DOHH2 (cell line): Measurements from ENCODE around the gene AGT.
"Not testable (repeated sequence)": the region's sequence is repeated elsewhere in the genome, so short reads cannot be mapped to it uniquely, and the experiment has no call there.

ENCODE experiments used
- H3F3A ChIP-seq: fragments of 200-600 bp; sonication (generic), shearing (Covaris generic); 2 replicates; pipeline ENCODE4 v1.6.0; 2016; ENCODE audit warnings: antibody characterized with exemption, mild to moderate bottlenecking; ENCODE audit not compliant: control insufficient read depth, insufficient read depth
- H3K27ac ChIP-seq: fragments of 200-600 bp; sonication (generic); 2 replicates; pipeline ENCODE4 v1.5.1; 2014; ENCODE audit warnings: low read depth, mild to moderate bottlenecking, low read length, moderate library complexity
- H3K27me3 ChIP-seq: fragments of 200-600 bp; sonication (generic); 2 replicates; pipeline ENCODE4 v1.6.1; 2014; ENCODE audit warnings: mild to moderate bottlenecking, low read length, mixed read lengths; ENCODE audit not compliant: control insufficient read depth
- H3K36me3 ChIP-seq: fragments of 200-600 bp; sonication (generic); 2 replicates; pipeline ENCODE4 v1.6.1; 2014; ENCODE audit warnings: mild to moderate bottlenecking, low read length, moderate library complexity, mixed read lengths; ENCODE audit not compliant: control insufficient read depth
- H3K4me1 ChIP-seq: fragments of 200-600 bp; sonication (generic); 2 replicates; pipeline ENCODE4 v1.6.1; 2014; ENCODE audit warnings: mild to moderate bottlenecking, low read length, mixed read lengths; ENCODE audit not compliant: control insufficient read depth
- H3K4me2 ChIP-seq: fragments of 200-600 bp; sonication (generic); 2 replicates; pipeline ENCODE4 v1.6.0; 2014; ENCODE audit warnings: mild to moderate bottlenecking, low read length, moderate library complexity
- H3K4me3 ChIP-seq: fragments of 200-600 bp; sonication (generic); 2 replicates; pipeline ENCODE4 v1.5.1; 2014; ENCODE audit warnings: mild to moderate bottlenecking, low read length, mixed read lengths
- H3K79me2 ChIP-seq: fragments of 200-600 bp; sonication (generic); 2 replicates; pipeline ENCODE4 v1.6.1; 2014; ENCODE audit warnings: mild to moderate bottlenecking, low read length, mixed read lengths; ENCODE audit not compliant: control insufficient read depth
- H3K9me2 ChIP-seq: fragments of 200-600 bp; sonication (generic); replicated peaks from 2 replicates; pipeline ENCODE4 v1.6.1; 2014; ENCODE audit warnings: mild to moderate bottlenecking, low read length, mixed read lengths; ENCODE audit not compliant: control insufficient read depth
- H3K9me3 ChIP-seq: fragments of 200-600 bp; sonication (generic); 2 replicates; pipeline ENCODE4 v1.6.1; 2014; ENCODE audit warnings: antibody characterized with exemption, low read length, mixed read lengths; ENCODE audit not compliant: control insufficient read depth, insufficient read depth
- H4K20me1 ChIP-seq: fragments of 200-600 bp; sonication (generic); 2 replicates; pipeline ENCODE4 v1.6.0; 2014; ENCODE audit warnings: low read depth, mild to moderate bottlenecking, antibody characterized with exemption, low read length, moderate library complexity; ENCODE audit not compliant: control insufficient read depth, insufficient read depth
- EZH2phosphoT487 ChIP-seq: fragments of 200-600 bp; sonication (generic); IDR thresholded peaks from 2 replicates; pipeline ENCODE4 v1.6.1; 2017; ENCODE audit warnings: borderline replicate concordance, mild to moderate bottlenecking, antibody characterized with exemption, low read length, moderate library complexity, mixed read lengths
- TF ChIP-seq, protein P1 (sequence below): fragments of 200-600 bp; sonication (generic); IDR thresholded peaks from one replicate; pipeline ENCODE4 v1.5.1; 2014; ENCODE audit warnings: antibody characterized with exemption, mild to moderate bottlenecking, low read depth, low read length; ENCODE audit not compliant: poor library complexity, severe bottlenecking

AGT gene

DNA sequence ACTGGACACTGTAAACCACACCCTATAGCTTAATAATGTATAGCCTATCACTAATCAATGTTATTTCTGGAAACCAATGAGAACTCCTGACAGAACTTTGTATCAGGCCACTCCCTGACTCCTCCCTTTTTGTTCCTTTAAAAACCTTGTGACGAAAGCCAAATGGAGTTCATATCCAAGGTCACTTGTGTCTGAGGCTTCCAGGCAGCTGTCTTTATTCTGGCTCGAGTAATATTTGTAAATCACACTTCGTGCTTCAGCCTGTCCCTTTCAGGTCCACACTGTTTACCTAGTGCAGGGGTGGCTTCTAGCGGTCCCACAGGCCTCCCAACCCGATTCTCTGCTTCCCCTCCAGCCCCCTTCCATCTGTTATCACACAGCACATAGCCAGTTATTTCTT lies 17.1 kb upstream of the AGT start:
- no peaks in the 10 kb centered on the region for H3F3A ChIP-seq

DNA sequence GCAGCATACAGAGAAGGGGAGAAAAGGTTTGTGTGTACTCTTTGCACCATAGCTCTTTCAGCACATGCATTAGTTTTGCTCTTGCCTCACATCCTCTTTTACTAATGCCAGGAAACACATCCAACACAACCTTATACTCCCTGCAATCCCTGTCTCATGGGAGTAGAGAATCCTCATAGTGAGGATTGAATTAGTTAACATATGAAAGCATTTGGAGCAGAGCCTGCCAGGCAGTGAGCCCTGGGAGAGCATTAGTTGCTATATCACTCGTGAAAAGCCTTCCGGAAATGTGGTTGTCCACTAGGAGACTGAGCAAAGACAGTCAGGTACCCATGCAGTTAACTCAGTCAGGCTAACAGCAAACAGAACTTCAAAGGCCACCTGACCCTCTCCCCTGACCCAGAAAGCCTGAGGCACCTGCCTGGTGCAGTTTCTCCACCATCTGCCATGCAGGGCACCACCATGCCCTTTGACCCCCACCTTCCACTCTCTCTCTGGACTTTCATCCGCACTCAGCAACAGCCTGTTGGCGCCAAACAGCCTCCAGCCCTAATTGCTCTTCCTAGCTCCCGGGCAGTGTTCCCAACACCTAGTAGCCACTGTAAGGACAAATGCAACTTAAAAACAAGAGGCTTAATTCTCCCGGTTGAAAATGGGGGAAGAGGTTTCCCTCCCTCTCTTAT lies 14.9 kb upstream of the AGT start:
- no peaks in the 10 kb centered on the region for H3K36me3 ChIP-seq
- H3K4me2 ChIP-seq, result no peak overlapping the region
- H3K27ac ChIP-seq, result no peak overlapping the region
- H3K79me2 ChIP-seq, result no peaks in the 10 kb centered on the region
- no peaks in the 10 kb centered on the region for H3K4me1 ChIP-seq
- H3K4me3 ChIP-seq, result no peak overlapping the region
- no peaks in the 10 kb centered on the region for H3K9me3 ChIP-seq
- H3K9me2 ChIP-seq, result no peaks in the 10 kb centered on the region
- H3F3A ChIP-seq, result no peaks in the 10 kb centered on the region
- TF ChIP-seq, protein P1, sequence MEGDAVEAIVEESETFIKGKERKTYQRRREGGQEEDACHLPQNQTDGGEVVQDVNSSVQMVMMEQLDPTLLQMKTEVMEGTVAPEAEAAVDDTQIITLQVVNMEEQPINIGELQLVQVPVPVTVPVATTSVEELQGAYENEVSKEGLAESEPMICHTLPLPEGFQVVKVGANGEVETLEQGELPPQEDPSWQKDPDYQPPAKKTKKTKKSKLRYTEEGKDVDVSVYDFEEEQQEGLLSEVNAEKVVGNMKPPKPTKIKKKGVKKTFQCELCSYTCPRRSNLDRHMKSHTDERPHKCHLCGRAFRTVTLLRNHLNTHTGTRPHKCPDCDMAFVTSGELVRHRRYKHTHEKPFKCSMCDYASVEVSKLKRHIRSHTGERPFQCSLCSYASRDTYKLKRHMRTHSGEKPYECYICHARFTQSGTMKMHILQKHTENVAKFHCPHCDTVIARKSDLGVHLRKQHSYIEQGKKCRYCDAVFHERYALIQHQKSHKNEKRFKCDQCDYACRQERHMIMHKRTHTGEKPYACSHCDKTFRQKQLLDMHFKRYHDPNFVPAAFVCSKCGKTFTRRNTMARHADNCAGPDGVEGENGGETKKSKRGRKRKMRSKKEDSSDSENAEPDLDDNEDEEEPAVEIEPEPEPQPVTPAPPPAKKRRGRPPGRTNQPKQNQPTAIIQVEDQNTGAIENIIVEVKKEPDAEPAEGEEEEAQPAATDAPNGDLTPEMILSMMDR, result no peak
- TF ChIP-seq EZH2phosphoT487, result no peak
- no peaks in the 10 kb centered on the region for H4K20me1 ChIP-seq
- peaks cover 9% of the 10 kb centered on the region for H3K27me3 ChIP-seq

More for the DNA sequence above, 17.1 kb upstream of the AGT start:
- H4K20me1 ChIP-seq, result no peaks in the 10 kb centered on the region
- peaks cover 2% of the 10 kb centered on the region; the same call in 1 of the 2 replicates for H3K27me3 ChIP-seq
- no peak overlapping the region for H3K4me3 ChIP-seq
- H3K27ac ChIP-seq, result no peak overlapping the region
- no peaks in the 10 kb centered on the region for H3K36me3 ChIP-seq
- TF ChIP-seq, protein P1, result no peak
- no peak for TF ChIP-seq EZH2phosphoT487
- H3K9me2 ChIP-seq, result no peaks in the 10 kb centered on the region
- no peaks in the 10 kb centered on the region for H3K79me2 ChIP-seq
- no peaks in the 10 kb centered on the region for H3K9me3 ChIP-seq
- H3K4me2 ChIP-seq, result no peak overlapping the region
- no peaks in the 10 kb centered on the region for H3K4me1 ChIP-seq

DNA sequence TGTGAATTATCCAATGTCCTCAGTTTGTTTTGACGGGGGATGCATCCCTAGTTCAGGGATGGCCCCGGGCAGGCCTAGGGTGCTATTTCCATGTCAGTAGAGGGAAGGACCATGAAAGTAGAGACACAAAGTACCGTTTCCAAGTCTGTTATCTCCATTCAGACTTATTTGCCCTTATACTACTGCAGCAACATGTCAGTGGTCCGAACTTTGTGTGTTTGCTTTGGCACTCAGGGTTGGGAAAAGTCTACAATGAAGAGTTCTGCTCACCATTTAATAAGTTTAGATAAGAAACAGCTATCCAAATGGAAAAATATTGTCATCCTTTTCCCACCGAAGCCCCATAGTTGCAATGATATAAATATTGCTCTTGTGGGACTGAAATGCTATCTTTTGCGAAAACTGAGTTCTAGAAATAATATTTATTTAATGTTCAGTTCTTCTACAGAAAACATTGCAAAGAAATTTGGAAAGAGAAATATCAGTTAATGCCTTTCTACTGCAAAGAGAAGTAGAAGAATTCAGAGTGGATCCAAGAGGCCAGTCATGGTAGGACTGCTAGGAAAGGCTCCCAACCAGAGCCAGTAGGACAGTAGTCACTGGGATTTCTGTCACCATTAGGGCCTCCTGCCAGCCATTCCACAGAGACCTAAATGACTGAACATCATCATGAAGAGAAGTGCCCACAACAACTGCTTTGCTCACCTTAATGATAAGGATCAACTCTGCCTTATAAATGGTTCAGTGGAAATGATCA lies 11.5 kb upstream of the AGT start:
- Histone ChIP-seq H3K4me2 (no peak overlapping the region), H3K27ac (no peak overlapping the region), H3K79me2 (no peaks in the 10 kb centered on the region), H3K4me3 (no peak overlapping the region), H4K20me1 (no peaks in the 10 kb centered on the region), H3K36me3 (no peaks in the 10 kb centered on the region), H3F3A (no peaks in the 10 kb centered on the region), H3K4me1 (no peaks in the 10 kb centered on the region), H3K9me3 (no peaks in the 10 kb centered on the region), H3K9me2 (no peaks in the 10 kb centered on the region), H3K27me3 (peaks cover 9% of the 10 kb centered on the region)
- TF ChIP-seq, protein P1, result no peak
- no peak for TF ChIP-seq EZH2phosphoT487

DNA sequence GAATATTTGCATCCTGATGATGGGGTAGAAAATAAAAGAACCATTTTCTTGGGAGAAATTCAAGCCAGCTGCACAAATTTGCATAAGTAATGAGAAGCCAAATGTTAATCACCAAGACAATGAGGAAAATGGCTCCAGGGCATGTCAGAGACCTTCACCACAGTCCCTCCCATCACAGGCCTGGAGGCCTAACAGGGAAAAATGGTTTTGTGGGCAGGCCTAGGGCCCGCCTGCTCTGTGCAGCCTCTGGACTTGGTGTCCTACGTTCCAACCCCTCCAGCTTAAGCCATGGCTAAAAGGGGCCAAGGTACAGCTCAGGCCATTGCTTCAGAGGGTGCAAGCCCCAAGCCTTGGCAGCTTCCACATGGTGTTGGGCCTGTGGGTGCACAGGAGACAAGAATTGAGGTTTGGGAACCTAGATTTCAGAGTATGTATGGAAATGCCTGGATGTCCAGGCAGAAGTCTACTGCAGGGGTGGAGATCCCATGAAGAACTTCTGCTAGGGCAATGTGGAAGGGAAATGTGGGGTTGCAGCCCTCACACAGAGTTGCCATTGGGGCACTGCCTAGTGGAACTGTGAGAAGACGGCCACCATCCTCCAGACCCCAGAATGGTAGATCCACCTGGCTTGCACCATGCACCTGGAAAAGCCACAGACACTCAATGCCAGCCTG lies 8.1 kb upstream of the AGT start:
- H3K27ac ChIP-seq, H3K9me2 ChIP-seq, H3F3A ChIP-seq, H3K4me3 ChIP-seq, H3K9me3 ChIP-seq, H3K4me1 ChIP-seq, H4K20me1 ChIP-seq, H3K36me3 ChIP-seq, H3K79me2 ChIP-seq, H3K27me3 ChIP-seq, H3K4me2 ChIP-seq: not testable (repeated sequence)
